IPS-NIHi11 (cell line): Measurements from ENCODE around the gene AFG1L.
A peak's percentile ranks its signal among the peaks of the same experiment; 100 is the strongest.
"Not testable (repeated sequence)": the region's sequence is repeated elsewhere in the genome, so short reads cannot be mapped to it uniquely, and the experiment has no call there.

ENCODE experiments used
- DNase-seq: peaks from one replicate; pipeline ENCODE4 v3.0.0; 2012; ENCODE audit warnings: mixed read lengths, low spot score

The AFG1L gene

GRCh38 chr6:108556866-108557493, 262.1 kb downstream of the AFG1L start:
- DNase-seq = no peak

GRCh38 chr6:108557494-108558371, 262.9 kb downstream of the AFG1L start:
- peak; percentile 86 for DNase-seq

GRCh38 chr6:108558372-108559096, 263.7 kb downstream of the AFG1L start:
- peak; percentile 80 for DNase-seq

GRCh38 chr6:108559097-108559883, 264.4 kb downstream of the AFG1L start:
- peak; percentile 58 for DNase-seq

- DNase-seq = peak; percentile 42
These were observed 265.1 kb downstream of the AFG1L start for GRCh38 chr6:108559884-108560462.

- peak; percentile 85 for DNase-seq
These were observed 265.8 kb downstream of the AFG1L start, which contains the start of gene FOXO3 for GRCh38 chr6:108560463-108561308. Gene FOXO3 (plus strand): TSS chr6:108560917. CDS start chr6:108561209, 292 bp downstream.

GRCh38 chr6:108561309-108561647, 266.4 kb downstream of the AFG1L start:
- DNase-seq = not testable (repeated sequence)

GRCh38 chr6:108561742-108562502, 267.1 kb downstream of the AFG1L start:
- no peak for DNase-seq

- DNase-seq = peak; percentile 72
These were observed 267.7 kb downstream of the AFG1L start for GRCh38 chr6:108562503-108562993.

- no peak for DNase-seq
These were observed 268.4 kb downstream of the AFG1L start for GRCh38 chr6:108563292-108563691.

GRCh38 chr6:108564178-108564577, 269.3 kb downstream of the AFG1L start:
- no peak for DNase-seq

- DNase-seq = no peak
These were observed 270.4 kb downstream of the AFG1L start for GRCh38 chr6:108565091-108565766.

- no peak for DNase-seq
These were observed 271.0 kb downstream of the AFG1L start for GRCh38 chr6:108565893-108566292.

GRCh38 chr6:108566406-108566805, 271.6 kb downstream of the AFG1L start:
- DNase-seq = no peak

GRCh38 chr6:108568101-108568500, 273.2 kb downstream of the AFG1L start:
- no peak for DNase-seq

GRCh38 chr6:108568551-108569305, 273.9 kb downstream of the AFG1L start:
- no peak for DNase-seq

GRCh38 chr6:108570517-108570916, 275.7 kb downstream of the AFG1L start:
- DNase-seq = no peak

- no peak for DNase-seq
These were observed 279.7 kb downstream of the AFG1L start for GRCh38 chr6:108574457-108575141.
